Type B pancreatic cell (in vitro differentiated cells): ENCODE results near the gene NEURL1B. TPM values are rescaled to one million over a fixed set of nuclear protein-coding genes. Genes with fewer than 3 reads are reported as not detected.

ENCODE experiments used
- DNase-seq: peaks from one replicate; pipeline ENCODE4 v3.0.0; 2021; ENCODE audit warnings: mixed read lengths; ENCODE audit not compliant: unreplicated experiment; ENCODE audit errors: extremely low spot score
- H3K27ac Mint-ChIP-seq: 2 replicates; pipeline ENCODE4 v1.8.0; 2021; ENCODE audit warnings: mild to moderate bottlenecking, mixed read lengths
- H3K27me3 Mint-ChIP-seq: 2 replicates; pipeline ENCODE4 v1.8.0; 2021; ENCODE audit warnings: mixed read lengths
- H3K36me3 Mint-ChIP-seq: 2 replicates; pipeline ENCODE4 v1.8.0; 2021; ENCODE audit warnings: mixed read lengths
- H3K4me1 Mint-ChIP-seq: one replicate; pipeline ENCODE4 v1.8.0; 2021; ENCODE audit warnings: mixed read lengths; ENCODE audit not compliant: unreplicated experiment
- H3K4me3 Mint-ChIP-seq: 2 replicates; pipeline ENCODE4 v1.8.0; 2021; ENCODE audit warnings: mild to moderate bottlenecking, mixed read lengths
- H3K9me3 Mint-ChIP-seq: 2 replicates; pipeline ENCODE4 v1.8.0; 2021; ENCODE audit warnings: mixed read lengths
- total RNA-seq: library from RNA; stranded (reverse); gene quantifications from 2 replicates; pipeline ENCODE4 v1.2.1, GENCODE V29; 2021; ENCODE audit warnings: low replicate concordance
- TF ChIP-seq, protein P1 (sequence below): fragments of 200-600 bp; sonication (generic); conservative IDR thresholded peaks from 2 replicates; pipeline ENCODE4 v1.5.0; 2021; ENCODE audit warnings: antibody characterized with exemption, mild to moderate bottlenecking

NEURL1B gene
- total RNA-seq, 1 donor from 2014 or later: 7.6 TPM

DNA sequence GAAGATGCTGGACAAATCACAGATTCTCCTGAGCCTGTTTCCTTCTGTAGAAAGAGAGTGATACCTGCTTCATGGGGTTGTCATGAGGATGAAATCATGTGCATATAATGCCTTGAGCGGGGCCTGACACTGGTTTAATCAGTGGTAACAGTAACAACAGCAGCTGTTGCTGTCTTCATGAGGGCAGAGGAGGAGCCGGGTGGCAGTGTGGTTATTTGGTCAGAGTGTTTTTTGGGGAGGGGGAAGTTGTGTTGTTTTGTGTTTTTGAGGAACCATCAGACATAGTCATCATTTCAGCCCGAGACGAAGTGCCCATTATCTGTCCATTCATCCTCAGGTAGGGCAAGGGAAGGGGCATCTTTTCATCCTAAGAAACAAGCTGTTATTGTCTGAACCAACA is 44.0 kb downstream of the NEURL1B start:
- H3K27me3 Mint-ChIP-seq: peaks cover 36% of the 10 kb centered on the region
- no peak overlapping the region for H3K27ac Mint-ChIP-seq
- no peak for DNase-seq
- peaks cover 21% of the 10 kb centered on the region for H3K36me3 Mint-ChIP-seq
- TF ChIP-seq, protein P1, sequence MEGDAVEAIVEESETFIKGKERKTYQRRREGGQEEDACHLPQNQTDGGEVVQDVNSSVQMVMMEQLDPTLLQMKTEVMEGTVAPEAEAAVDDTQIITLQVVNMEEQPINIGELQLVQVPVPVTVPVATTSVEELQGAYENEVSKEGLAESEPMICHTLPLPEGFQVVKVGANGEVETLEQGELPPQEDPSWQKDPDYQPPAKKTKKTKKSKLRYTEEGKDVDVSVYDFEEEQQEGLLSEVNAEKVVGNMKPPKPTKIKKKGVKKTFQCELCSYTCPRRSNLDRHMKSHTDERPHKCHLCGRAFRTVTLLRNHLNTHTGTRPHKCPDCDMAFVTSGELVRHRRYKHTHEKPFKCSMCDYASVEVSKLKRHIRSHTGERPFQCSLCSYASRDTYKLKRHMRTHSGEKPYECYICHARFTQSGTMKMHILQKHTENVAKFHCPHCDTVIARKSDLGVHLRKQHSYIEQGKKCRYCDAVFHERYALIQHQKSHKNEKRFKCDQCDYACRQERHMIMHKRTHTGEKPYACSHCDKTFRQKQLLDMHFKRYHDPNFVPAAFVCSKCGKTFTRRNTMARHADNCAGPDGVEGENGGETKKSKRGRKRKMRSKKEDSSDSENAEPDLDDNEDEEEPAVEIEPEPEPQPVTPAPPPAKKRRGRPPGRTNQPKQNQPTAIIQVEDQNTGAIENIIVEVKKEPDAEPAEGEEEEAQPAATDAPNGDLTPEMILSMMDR: no peak
- no peak overlapping the region for H3K4me3 Mint-ChIP-seq
- peaks cover 10% of the 10 kb centered on the region for H3K9me3 Mint-ChIP-seq
- H3K4me1 Mint-ChIP-seq: peaks cover 17% of the 10 kb centered on the region

DNA sequence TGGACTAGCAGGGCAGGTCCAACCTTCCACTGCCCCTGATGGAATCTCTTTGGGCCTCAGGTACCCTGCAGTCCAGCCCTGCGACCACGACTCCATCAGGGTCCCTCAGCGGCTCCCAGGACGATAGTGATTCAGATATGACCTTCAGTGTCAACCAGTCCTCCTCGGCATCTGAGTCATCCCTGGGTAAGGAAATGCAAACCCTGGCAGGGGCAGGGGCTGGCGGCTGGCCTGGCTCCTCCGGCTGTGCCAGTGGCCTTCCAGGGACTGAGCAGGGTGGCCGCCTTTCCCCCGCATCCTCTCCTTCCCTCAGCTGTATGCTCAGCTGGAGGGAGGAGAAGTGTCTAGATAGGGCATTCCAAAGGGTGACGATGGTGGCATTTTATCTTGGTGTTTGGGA is 45.0 kb downstream of the NEURL1B start:
- DNase-seq: no peak
- H3K27me3 Mint-ChIP-seq: peaks cover 30% of the 10 kb centered on the region
- no peak overlapping the region for H3K4me3 Mint-ChIP-seq
- peaks cover 16% of the 10 kb centered on the region for H3K4me1 Mint-ChIP-seq
- peaks cover 7% of the 10 kb centered on the region for H3K9me3 Mint-ChIP-seq
- H3K36me3 Mint-ChIP-seq: peaks cover 17% of the 10 kb centered on the region
- no peak overlapping the region for H3K27ac Mint-ChIP-seq
- TF ChIP-seq, protein P1: no peak

DNA sequence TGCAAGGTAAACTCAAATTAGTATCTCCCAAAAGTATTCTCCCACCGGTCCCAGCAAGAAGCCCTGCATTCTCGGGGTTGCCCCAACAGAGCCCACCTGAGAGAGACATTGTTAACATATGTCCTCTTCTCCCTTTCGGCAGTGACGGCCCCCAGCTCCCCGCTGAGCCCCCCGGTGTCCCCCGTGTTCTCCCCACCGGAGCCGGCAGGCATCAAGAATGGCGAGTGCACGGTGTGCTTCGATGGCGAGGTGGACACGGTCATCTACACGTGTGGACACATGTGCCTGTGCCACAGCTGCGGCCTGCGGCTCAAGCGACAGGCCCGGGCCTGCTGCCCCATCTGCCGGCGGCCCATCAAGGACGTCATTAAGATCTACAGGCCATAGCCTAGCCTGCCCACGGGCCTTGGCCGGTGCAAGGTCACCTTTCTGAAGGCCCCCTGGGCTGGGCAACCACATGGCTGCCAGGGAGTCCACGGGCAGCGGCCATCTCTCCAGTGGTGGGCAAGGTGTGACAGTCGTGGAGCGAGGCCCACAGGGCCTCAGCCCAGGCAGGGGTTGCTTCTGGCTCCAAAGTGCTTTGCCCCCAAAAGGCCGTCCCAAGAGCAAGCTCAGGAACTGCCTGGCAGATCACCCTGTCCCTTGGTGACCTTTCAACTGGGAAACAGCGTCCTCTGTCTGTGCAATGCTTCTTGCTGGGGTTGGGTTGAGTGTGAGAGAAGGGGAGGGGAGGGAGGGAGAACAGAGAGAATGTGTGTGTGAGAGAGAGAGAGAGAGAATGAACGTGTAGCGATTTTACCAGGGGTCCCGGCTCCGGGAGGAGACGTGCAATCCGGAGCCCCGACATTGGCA is 45.7 kb downstream of the NEURL1B start:
- Mint-ChIP-seq H3K36me3 (peaks cover 13% of the 10 kb centered on the region), H3K4me3 (no peak overlapping the region), H3K27ac (no peak overlapping the region), H3K9me3 (peaks cover 3% of the 10 kb centered on the region), H3K4me1 (peaks cover 16% of the 10 kb centered on the region), H3K27me3 (peaks cover 26% of the 10 kb centered on the region)
- no peak for DNase-seq
- TF ChIP-seq, protein P1: no peak

DNA sequence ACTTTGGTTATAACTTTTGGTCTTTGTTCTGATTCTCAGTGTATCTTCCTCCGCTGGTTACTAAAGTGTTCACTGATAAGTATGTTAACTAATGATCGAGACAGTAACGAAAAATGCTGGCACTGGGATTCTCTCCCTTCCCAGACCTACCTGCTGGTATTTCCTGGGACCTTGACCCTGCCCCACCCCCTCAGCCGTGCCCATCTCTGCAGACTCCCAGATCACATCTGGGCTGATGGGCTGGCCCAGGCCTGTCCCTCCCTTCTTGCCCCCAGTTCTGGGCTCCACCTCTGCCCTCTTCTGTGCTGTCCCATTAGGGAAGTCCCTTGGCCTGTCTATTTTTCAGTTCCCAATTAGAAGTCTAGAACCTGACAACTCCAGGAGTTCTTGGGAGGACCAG is 46.9 kb downstream of the NEURL1B start:
- no peaks in the 10 kb centered on the region for H3K9me3 Mint-ChIP-seq
- no peak overlapping the region for H3K4me3 Mint-ChIP-seq
- peaks cover 5% of the 10 kb centered on the region for H3K36me3 Mint-ChIP-seq
- H3K27ac Mint-ChIP-seq: peak overlapping the region; percentile 87
- peaks cover 14% of the 10 kb centered on the region for H3K27me3 Mint-ChIP-seq
- TF ChIP-seq, protein P1: no peak
- no peak for DNase-seq
- H3K4me1 Mint-ChIP-seq: peaks cover 16% of the 10 kb centered on the region

DNA sequence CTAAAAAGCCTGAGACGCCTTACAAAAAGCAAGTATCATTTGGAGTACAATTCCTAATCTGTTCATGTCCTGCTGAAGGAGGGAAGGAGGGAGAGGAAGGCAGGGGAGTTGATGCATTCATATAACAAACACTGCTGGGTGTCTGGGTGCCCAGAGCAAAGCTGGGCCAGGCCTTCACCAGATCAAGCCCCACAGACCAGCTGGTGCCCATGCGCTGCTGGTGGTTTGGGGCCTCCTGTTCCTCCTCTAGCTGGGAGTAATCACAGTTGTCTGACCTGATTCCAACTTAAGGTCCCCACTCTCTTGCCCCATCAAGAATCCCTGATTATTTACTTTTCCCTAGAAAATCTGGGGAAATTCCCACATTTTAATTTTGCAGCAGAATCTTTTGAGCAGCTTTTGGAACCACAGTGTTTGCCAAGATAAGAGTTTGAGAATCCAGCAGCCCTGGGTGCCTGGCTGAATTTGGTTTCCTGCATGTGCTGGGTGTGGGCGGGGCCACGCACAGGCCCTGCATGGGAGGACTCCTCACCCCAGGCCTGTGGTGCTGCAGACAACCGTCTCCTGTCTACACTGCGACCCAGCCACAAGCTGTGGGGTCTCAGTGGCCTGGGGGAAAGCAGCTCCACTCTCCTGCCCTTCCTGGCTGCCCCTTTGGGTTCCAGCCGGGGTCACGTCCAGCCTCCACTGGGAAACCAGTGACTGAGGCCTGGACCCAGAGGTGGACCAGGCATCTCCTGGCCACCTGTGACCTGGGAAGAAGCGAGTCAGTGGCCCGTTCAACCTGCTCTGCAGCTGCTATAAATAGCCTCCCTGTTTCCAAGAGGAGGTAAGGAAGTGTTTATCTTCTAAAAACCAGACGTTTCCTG is 47.5 kb downstream of the NEURL1B start:
- no peak for DNase-seq
- peaks cover 4% of the 10 kb centered on the region for H3K36me3 Mint-ChIP-seq

More for the DNA sequence above, 47.5 kb downstream of the NEURL1B start:
- TF ChIP-seq, protein P1: no peak
- Mint-ChIP-seq H3K4me1 (peaks cover 16% of the 10 kb centered on the region), H3K4me3 (no peak overlapping the region), H3K9me3 (no peaks in the 10 kb centered on the region), H3K27me3 (peaks cover 12% of the 10 kb centered on the region), H3K27ac (peak overlapping the region; percentile 87)
